Measurements from ENCODE around the gene CDK6. TPM values are rescaled to one million over a fixed set of nuclear protein-coding genes. Genes with fewer than 3 reads are reported as not detected.

The CDK6 gene
- total RNA-seq, 6 experiments from 2014 or later: 6.9 to 23.7 (median 17.0) TPM

DNA sequence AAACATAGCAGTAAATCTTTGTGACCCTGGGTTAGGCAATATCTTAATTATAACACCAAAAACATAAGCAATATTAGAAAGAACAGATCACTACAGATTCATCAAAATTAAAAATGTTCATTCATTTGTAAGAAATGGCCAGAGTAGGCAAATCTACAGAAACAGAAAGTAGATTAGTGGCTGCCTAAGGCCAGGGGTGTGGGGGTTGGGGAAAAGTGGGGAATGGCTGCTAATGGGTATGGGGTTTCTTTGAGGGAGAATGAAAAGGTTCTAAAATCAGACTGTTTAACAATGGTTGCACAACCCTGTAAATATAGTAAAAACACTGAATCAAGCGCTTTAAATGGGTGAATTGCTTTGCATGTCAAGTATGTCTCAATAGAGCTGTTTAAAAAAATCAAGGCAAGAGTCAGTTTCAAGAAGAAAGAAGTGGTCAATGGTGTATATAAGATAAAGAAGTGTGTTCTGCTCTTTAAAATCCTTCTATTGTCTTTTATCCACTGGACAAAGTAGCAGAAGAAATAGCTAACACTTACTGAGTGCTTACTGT is 42.6 kb downstream of the CDK6 start:
- ATAC-seq: peak in 3 of 4 donors; percentile 33 to 34 (median 33)
- WGBS (ENCODE audit: insufficient coverage, low coverage, low lambda C conversion rate, missing lambda C conversion rate): 44% methylated on average over 1 of the region's 1 CpG
- intact Hi-C loops (cut with DNase I): no loop called here

DNA sequence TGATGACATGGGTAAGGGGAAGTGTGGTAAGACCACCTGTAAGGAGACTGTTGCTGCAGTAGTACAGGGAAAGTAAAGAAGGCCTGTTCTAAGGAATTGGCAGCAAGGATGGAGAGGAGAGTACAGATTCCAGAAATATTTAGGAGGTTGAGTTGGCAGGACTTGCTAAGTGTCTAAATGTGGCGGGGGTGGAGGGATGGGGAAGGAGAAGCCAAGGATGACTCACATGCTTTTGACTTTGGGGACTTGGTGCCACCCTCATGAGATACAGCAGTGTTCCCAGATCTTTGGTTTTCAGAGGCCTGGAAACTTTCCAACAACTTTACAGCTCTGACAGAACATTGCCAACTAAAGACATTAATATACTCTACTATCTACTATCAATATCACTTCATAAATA is 45.4 kb downstream of the CDK6 start:
- no peaks in the 10 kb centered on the region for H3K27me3 ChIP-seq
- 67% methylated on average over 1 of the region's 1 CpG for WGBS (ENCODE audit: insufficient coverage, low coverage, low lambda C conversion rate, missing lambda C conversion rate)
- TF ChIP-seq CTCF (IDR thresholded peaks at IDR 0.05) (no peak), POLR2A (IDR thresholded peaks at IDR 0.05) (no peak)
- no peaks in the 10 kb centered on the region for H3K36me3 ChIP-seq
- ATAC-seq: no peak
- intact Hi-C loops (cut with DNase I): no loop called here
- no peak for DNase-seq
- no peaks in the 10 kb centered on the region for H3K4me1 ChIP-seq
- H3K9me3 ChIP-seq: no peaks in the 10 kb centered on the region
- no peak overlapping the region for H3K4me3 ChIP-seq
- H3K27ac ChIP-seq: no peak overlapping the region

More for the DNA sequence above, 42.6 kb downstream of the CDK6 start:
- Histone ChIP-seq H3K27me3 (no peaks in the 10 kb centered on the region), H3K9me3 (no peaks in the 10 kb centered on the region), H3K36me3 (no peaks in the 10 kb centered on the region), H3K4me1 (no peaks in the 10 kb centered on the region), H3K27ac (no peak overlapping the region), H3K4me3 (no peak overlapping the region)
- TF ChIP-seq CTCF (IDR thresholded peaks at IDR 0.05): no peak
- no peak for TF ChIP-seq POLR2A (IDR thresholded peaks at IDR 0.05)
- DNase-seq: no peak

DNA sequence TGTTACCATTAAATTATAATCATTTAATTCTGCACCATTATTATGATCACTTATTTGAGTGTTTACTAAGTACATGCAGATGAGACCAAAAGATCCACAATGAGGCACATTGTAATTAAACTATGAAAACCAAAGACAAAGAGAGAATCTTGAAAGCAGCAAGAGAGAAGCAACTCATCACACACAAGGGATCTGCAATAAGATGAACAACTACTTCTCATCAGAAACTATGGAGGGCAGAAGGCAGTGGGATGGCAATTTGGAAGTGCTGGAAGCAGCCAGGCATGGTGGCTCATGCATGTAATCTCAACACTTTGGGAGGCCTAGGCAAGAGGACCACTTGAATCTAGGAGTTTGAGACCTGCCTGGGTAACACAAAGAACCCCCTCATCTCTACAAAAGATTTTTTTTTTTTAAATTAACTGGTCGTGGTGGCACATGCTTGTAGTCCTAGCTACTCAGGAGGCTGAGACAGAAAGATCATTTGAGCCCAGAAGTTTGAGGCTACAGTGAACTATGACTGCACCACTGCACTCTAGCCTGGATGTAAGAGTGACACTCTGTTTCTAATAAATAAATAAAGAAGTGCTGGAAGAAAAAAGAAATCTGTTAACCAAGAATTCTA is 47.7 kb downstream of the CDK6 start:
- no peak overlapping the region for H3K4me3 ChIP-seq
- H3K27me3 ChIP-seq: no peaks in the 10 kb centered on the region
- intact Hi-C loops (cut with DNase I): no loop called here
- TF ChIP-seq CTCF (IDR thresholded peaks at IDR 0.05) (no peak), POLR2A (IDR thresholded peaks at IDR 0.05) (no peak)
- H3K27ac ChIP-seq: no peak overlapping the region
- H3K9me3 ChIP-seq: no peaks in the 10 kb centered on the region
- no peaks in the 10 kb centered on the region for H3K4me1 ChIP-seq
- 100% methylated on average over 1 of the region's 1 CpG for WGBS (ENCODE audit: insufficient coverage, low coverage, low lambda C conversion rate, missing lambda C conversion rate)
- DNase-seq (no peak), ATAC-seq (no peak)
- no peaks in the 10 kb centered on the region for H3K36me3 ChIP-seq

DNA sequence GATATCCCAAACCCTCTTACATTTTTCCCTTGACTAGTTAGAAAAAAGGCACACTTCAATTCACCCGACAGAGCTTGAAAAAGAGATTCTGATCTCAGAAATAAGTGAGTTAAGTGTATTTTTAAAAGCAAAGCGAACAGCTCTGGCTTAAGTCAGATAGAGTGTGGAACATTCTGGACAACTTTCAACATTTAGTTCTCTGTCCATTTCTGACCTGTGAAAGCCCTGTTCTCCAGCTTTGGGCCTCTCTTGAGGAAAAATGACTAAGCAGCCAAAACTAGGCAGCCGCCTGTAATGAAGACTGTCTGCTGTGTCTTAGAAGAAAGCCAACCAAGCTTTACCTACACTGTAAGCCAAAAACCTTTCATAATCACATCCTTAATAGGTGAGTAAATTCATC is 50.5 kb downstream of the CDK6 start:
- Histone ChIP-seq H3K27me3 (no peaks in the 10 kb centered on the region), H3K27ac (no peak overlapping the region), H3K9me3 (no peaks in the 10 kb centered on the region), H3K4me3 (no peak overlapping the region), H3K4me1 (peaks cover 0 to 11% (median 5%) of the 10 kb centered on the region in 4 donors), H3K36me3 (no peaks in the 10 kb centered on the region)
- TF ChIP-seq POLR2A (IDR thresholded peaks at IDR 0.05): no peak
- no peak for TF ChIP-seq CTCF (IDR thresholded peaks at IDR 0.05)
- no peak for DNase-seq
- ATAC-seq: no peak
- 81% methylated on average over 3 of the region's 3 CpGs for WGBS (ENCODE audit: insufficient coverage, low coverage, low lambda C conversion rate, missing lambda C conversion rate)
- intact Hi-C loops (cut with DNase I): no loop called here

All from right lobe of liver (tissue), 6 donors.